Small intestine (tissue), 16 donors: ENCODE results near the gene DIPK1B. TPM values are rescaled to one million over a fixed set of nuclear protein-coding genes. Genes with fewer than 3 reads are reported as not detected.

Experiments used
- DNase-seq, 2 donors: peaks; one replicate each; pipeline versions ENCODE4 v3.0.0 to v3.0.0-alpha.2; 2013
- FAIRE-seq: peaks from 2 replicates; lab custom pipeline; 2012; peaks lifted over from hg19 to GRCh38; lab: Jason Lieb, UNC
- H3K27ac ChIP-seq, 3 donors: one replicate each; pipeline ENCODE4 v1.5.1; 2013; ENCODE audit warnings: low read length in 2 of 3, mild to moderate bottlenecking in 2 of 3, control low read depth in 1 of 3, inconsistent platforms in 1 of 3, low read depth in 1 of 3, moderate library complexity in 1 of 3
- H3K27me3 ChIP-seq, 3 donors: one replicate each; pipeline ENCODE4 v1.6.1; 2013; ENCODE audit warnings: low read length in 3 of 3, inconsistent platforms in 1 of 3; ENCODE audit not compliant: control insufficient read depth in 3 of 3, insufficient read depth in 3 of 3
- H3K36me3 ChIP-seq, 3 donors: one replicate each; pipeline ENCODE4 v1.6.1; 2013; ENCODE audit warnings: low read length in 3 of 3, inconsistent platforms in 1 of 3, low read depth in 1 of 3, mild to moderate bottlenecking in 1 of 3, moderate library complexity in 1 of 3; ENCODE audit not compliant: control insufficient read depth in 3 of 3, insufficient read depth in 2 of 3
- H3K4me1 ChIP-seq, 3 donors: one replicate each; pipeline ENCODE4 v1.6.1; 2013; ENCODE audit warnings: low read length in 2 of 3, inconsistent platforms in 1 of 3, low read depth in 1 of 3, mild to moderate bottlenecking in 1 of 3, moderate library complexity in 1 of 3; ENCODE audit not compliant: control insufficient read depth in 3 of 3, insufficient read depth in 2 of 3
- H3K4me3 ChIP-seq, 3 donors: one replicate each; pipeline ENCODE4 v1.5.1; 2013; ENCODE audit warnings: low read length in 3 of 3, control low read depth in 1 of 3, inconsistent platforms in 1 of 3, low read depth in 1 of 3, mild to moderate bottlenecking in 1 of 3, moderate library complexity in 1 of 3
- H3K9me3 ChIP-seq, 2 donors: one replicate each; pipeline ENCODE4 v1.6.1; 2013; ENCODE audit warnings: low read depth in 1 of 2, low read length in 1 of 2; ENCODE audit not compliant: control insufficient read depth in 2 of 2, insufficient read depth in 1 of 2
- WGBS, 3 donors: extraction: QIAGEN DNeasy Blood & Tissue Kit; methylation state at CpG; one replicate each; pipeline ENCODE4 v1.1.7; 2013; 5-methylcytosine and 5-hydroxymethylcytosine counted together
- long read RNA-seq, 10 donors: transcript quantifications; one replicate each; lab custom pipeline, GENCODE V29; 2026
- polyA plus RNA-seq, 4 donors: library from polyadenylated mRNA; stranded (reverse) in 3 of 4; unstranded in 1 of 4; fragments of 200-250 nt in 3 of 4; fragments of 120-200 nt in 1 of 4; gene quantifications; one replicate each; pipeline versions ENCODE4 v1.2.1 to v1.2.3, GENCODE V29; 2013
- donor health status: healthy with polysubstance abuse.
- donor health status: control.
- donor health status: control.
- donor health status: Bipolar disorder and iron deficiency.
- donor health status: healthy.

DIPK1B gene
- polyA plus RNA-seq = 10 to 100 TPM in 2 of 4 donors, 1 to 10 TPM in 1, under 1 TPM in 1; 0.22 to 12.7 (median 6.6) TPM
- long read RNA-seq, donor 1, transcript FAM69B-202 (5 exons, 1,668 nt) = major isoform, 11 of 11 reads
- long read RNA-seq, donor 1, partial matches to known transcripts = 0 of 11 reads
- long read RNA-seq, donor 1, other reads (novel, unspliced or antisense) = 0 of 11 reads
- long read RNA-seq, donor 2, partial matches to known transcripts = 0 of 4 reads
- long read RNA-seq, donor 2, other reads (novel, unspliced or antisense) = 0 of 4 reads
- long read RNA-seq, donor 3, partial matches to known transcripts = 0 of 2 reads
- long read RNA-seq, donor 3, other reads (novel, unspliced or antisense) = 0 of 2 reads
- long read RNA-seq, donor 4 = 0 reads
- long read RNA-seq, donor 5, partial matches to known transcripts = 0 of 2 reads
- long read RNA-seq, donor 5, other reads (novel, unspliced or antisense) = 0 of 2 reads
- long read RNA-seq, donor 6, partial matches to known transcripts = 0 of 1 reads
- long read RNA-seq, donor 6, other reads (novel, unspliced or antisense) = 0 of 1 reads
- long read RNA-seq, donor 7 = 0 reads
- long read RNA-seq, donor 8, partial matches to known transcripts = 0 of 1 reads
- long read RNA-seq, donor 8, other reads (novel, unspliced or antisense) = 0 of 1 reads
- long read RNA-seq, donor 9, partial matches to known transcripts = 0 of 2 reads
- long read RNA-seq, donor 9, other reads (novel, unspliced or antisense) = 0 of 2 reads
- long read RNA-seq, donor 10, transcript FAM69B-202 (5 exons, 1,668 nt) = major isoform, 8 of 114 reads
- long read RNA-seq, donor 10, partial matches to known transcripts = 104 of 114 reads
- long read RNA-seq, donor 10, other reads (novel, unspliced or antisense) = 0 of 114 reads

- DNase-seq (peak in 1 of 2 donors; percentile 60), FAIRE-seq (no peak)
- 1 to 5% (median 2%) methylated on average over 43 to 119 of the region's 119 CpGs for WGBS, 3 donors
- H3K27me3 ChIP-seq = peaks cover 0 to 11% (median 3%) of the 10 kb centered on the region in 3 donors
- peaks cover 0 to 9% (median 0%) of the 10 kb centered on the region in 3 donors for H3K36me3 ChIP-seq
- no peaks in the 10 kb centered on the region for H3K9me3 ChIP-seq
- H3K4me1 ChIP-seq = peaks cover 0 to 20% (median 4%) of the 10 kb centered on the region in 3 donors
- peak within 1 kb of the TSS; percentile 9 to 44 (median 28) for H3K4me3 ChIP-seq
- H3K27ac ChIP-seq = no peak within 1 kb of the TSS
Measured at GRCh38 chr9:136711751-136712689, at the start of gene DIPK1B. Gene DIPK1B (plus strand): TSS chr9:136712572. CDS start chr9:136712666, 94 bp downstream.

DNA sequence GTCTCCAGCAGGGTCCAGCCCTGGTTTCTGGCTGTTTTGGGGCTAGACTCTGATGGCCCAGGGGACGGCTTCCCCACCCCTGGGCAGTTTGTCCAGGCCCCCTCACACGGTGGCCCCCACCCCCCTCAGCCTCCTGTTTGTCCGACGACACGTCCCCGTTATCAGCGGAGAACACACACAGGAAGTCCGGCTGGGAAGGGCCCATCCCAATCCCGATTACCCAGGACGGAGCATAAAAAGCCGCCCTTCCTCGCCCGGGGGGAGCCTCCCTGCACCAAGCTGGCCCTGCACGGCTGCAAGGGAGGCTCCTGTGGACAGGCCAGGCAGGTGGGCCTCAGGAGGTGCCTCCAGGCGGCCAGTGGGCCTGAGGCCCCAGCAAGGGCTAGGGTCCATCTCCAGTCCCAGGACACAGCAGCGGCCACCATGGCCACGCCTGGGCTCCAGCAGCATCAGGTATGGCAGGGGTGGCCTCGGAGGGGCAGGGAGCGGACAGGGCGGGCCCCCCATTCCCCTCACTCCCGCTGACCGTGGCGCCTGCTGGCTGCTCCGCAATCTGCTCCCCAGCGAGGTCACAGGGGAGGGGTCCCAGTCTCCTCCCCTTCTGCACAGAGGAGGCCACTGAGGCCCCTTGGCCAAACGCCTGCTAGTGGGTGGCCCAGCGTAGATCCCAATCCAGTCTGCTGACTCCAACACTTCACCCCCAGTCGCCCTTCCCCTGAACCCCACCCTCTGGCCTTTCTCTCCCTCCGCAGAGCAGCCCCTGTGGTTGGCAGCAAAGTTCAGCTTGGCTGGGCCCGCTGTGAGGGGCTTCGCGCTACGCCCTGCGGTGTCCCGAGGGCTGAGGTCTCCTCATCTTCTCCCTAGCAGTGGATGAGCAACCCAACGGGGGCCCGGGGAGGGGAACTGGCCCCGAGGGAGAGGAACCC is 49.5 kb upstream of the DIPK1B start, which contains the start of gene EGFL7:
Gene EGFL7 (plus strand): TSS at position 261 of the 926 bp plus-strand sequence. CDS start 5,367 bp downstream, outside the sequence.
- peaks cover 5 to 42% (median 10%) of the 10 kb centered on the region in 3 donors for H3K27me3 ChIP-seq
- peak within 1 kb of the TSS in 1 of 3 donors; percentile 80 for H3K27ac ChIP-seq
- FAIRE-seq (no peak), DNase-seq (peak in 1 of 2 donors; percentile 40)
- peaks cover 0 to 14% (median 3%) of the 10 kb centered on the region in 3 donors for H3K4me1 ChIP-seq
- peak within 1 kb of the TSS in 1 of 3 donors; percentile 46 for H3K4me3 ChIP-seq
- WGBS, 3 donors = 61 to 67% (median 63%) methylated on average over 32 to 38 of the region's 38 CpGs
- H3K36me3 ChIP-seq = peaks cover 0 to 5% (median 0%) of the 10 kb centered on the region in 3 donors
- no peaks in the 10 kb centered on the region for H3K9me3 ChIP-seq

DNA sequence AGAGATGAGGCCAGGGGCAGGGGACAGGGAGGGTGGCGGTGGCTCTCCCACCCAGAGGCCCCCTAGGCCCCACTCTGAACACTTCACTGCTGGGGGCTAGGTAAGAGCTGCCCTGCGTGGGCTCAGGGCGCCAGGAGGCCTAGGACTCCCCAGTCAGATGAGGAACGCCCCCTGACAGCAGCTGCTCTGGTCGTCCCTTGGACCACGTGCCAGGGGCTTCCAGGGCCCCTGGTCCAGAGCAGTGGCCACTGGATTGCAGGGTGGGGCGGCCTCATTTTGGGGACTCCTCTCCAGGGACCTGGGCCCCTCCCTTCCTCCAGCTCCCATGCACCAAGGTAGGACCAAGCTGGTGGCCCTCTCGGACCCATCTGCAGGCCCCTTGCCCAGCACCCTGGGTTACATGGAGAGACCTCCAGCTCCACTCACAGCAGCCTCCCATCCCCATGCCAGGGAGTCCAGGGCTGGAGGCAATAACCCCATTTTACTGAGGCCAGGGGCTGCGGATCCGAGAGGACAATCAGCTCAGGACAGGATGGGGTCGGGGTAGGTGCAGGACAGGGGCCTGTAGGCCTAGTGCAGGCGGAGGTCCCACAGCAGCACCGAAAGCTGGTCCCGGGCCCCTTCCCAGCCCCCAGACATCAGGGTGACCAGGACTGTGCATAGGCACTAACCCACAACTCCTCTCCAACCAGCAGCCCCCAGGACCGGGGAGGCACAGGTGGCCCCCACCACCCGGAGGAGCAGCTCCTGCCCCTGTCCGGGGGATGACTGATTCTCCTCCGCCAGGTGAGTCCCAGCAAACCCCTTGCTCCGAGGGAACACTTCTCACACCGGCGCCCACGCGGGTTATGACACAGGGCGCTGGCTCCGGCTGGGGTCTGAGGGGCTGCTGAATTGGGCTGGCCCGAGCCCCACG is 48.1 kb upstream of the DIPK1B start:
- Histone ChIP-seq H3K4me3 (peak overlapping the region; percentile 20 to 53 (median 46)), H3K9me3 (no peaks in the 10 kb centered on the region), H3K36me3 (peaks cover 0 to 12% (median 0%) of the 10 kb centered on the region in 3 donors), H3K27ac (peak overlapping the region in 1 of 3 donors; percentile 80), H3K4me1 (peaks cover 0 to 10% (median 0%) of the 10 kb centered on the region in 3 donors), H3K27me3 (peaks cover 2 to 28% (median 10%) of the 10 kb centered on the region in 3 donors)
- FAIRE-seq = no peak
- 78 to 80% (median 79%) methylated on average over 27 of the region's 27 CpGs for WGBS, 3 donors
- no peak for DNase-seq

GRCh38 chr9:136665111-136665703 is 47.2 kb upstream of the DIPK1B start:
- no peaks in the 10 kb centered on the region for H3K9me3 ChIP-seq
- H3K27ac ChIP-seq = peak overlapping the region in 1 of 3 donors; percentile 80
- peak in 1 of 2 donors; percentile 64 for DNase-seq
- peaks cover 2 to 24% (median 10%) of the 10 kb centered on the region in 3 donors for H3K27me3 ChIP-seq
- peaks cover 0 to 16% (median 0%) of the 10 kb centered on the region in 3 donors for H3K36me3 ChIP-seq
- peak overlapping the region in 2 of 3 donors; percentile 46 to 53 for H3K4me3 ChIP-seq
- 7 to 9% (median 8%) methylated on average over 29 to 49 of the region's 49 CpGs for WGBS, 3 donors
- peaks cover 0 to 11% (median 0%) of the 10 kb centered on the region in 3 donors for H3K4me1 ChIP-seq
- no peak for FAIRE-seq

DNA sequence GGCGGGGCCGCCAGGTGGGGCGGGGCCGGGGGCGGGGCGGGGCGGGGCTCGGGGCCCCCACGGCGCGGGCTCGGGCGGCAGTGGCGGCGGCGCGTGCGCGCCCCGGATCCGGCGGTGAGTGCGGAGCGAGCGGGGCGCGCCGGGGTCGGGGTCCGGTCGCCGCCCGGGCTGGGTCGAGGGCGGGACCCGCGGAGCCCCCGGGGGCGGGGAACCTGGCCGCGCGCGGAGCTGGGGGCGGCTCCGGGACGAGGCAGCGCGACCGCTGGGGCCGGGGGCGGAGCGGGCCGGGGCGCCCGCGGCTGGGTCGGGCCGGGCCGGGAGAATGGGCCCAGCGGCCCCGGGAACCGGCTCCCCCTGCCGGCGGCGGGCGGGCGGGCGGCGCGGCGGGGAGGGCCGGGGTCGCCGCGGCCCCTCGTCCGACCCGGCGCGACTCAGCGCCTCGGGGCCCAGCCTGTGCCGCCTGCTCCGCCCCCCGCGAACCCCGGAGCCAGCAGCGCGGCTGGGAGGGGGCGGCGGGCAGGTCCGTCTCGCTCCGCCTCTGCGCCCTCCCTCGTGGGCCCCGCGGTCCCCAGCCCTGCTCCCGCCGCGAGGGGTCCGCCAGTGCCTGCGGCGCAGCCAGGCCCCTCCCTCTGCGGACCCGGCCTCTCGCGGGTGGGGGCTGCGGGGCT is 46.5 kb upstream of the DIPK1B start:
- Histone ChIP-seq H3K36me3 (peaks cover 0 to 20% (median 0%) of the 10 kb centered on the region in 3 donors), H3K4me1 (peaks cover 0 to 11% (median 0%) of the 10 kb centered on the region in 3 donors), H3K27ac (no peak overlapping the region), H3K4me3 (peak overlapping the region; percentile 20 to 53 (median 46)), H3K27me3 (peaks cover 2 to 24% (median 10%) of the 10 kb centered on the region in 3 donors), H3K9me3 (no peaks in the 10 kb centered on the region)
- WGBS, 3 donors = 0 to 2% (median 1%) methylated on average over 16 to 109 of the region's 109 CpGs
- FAIRE-seq (no peak), DNase-seq (peak in 1 of 2 donors; percentile 66)
